Right cardiac atrium (tissue), 5 donors: Measurements from ENCODE around the gene VPS13D. TPM values are rescaled to one million over a fixed set of nuclear protein-coding genes. Genes with fewer than 3 reads are reported as not detected.
A peak's percentile ranks its signal among the peaks of the same experiment; 100 is the strongest.

ENCODE experiments used
- ATAC-seq, 2 donors: fragments of 200-7000 bp; cut with Tn5 transposase; one replicate each; pipeline versions ENCODE4 v1.8.0 to v1.9.1; 2020; ENCODE audit warnings: moderate library complexity in 2 of 2, mild to moderate bottlenecking in 1 of 2
- DNase-seq, 3 donors: peaks; one replicate each; pipeline ENCODE4 v3.0.0-alpha.2; 2020
- H3K27ac ChIP-seq: one replicate; pipeline ENCODE4 v1.5.1; 2013; ENCODE audit warnings: mild to moderate bottlenecking, low read length, control low read depth, moderate library complexity
- H3K27me3 ChIP-seq: one replicate; pipeline ENCODE4 v1.6.1; 2013; ENCODE audit not compliant: control insufficient read depth, insufficient read depth
- H3K4me1 ChIP-seq: one replicate; pipeline ENCODE4 v1.6.1; 2013; ENCODE audit warnings: low read length; ENCODE audit not compliant: control insufficient read depth, insufficient read depth
- H3K4me3 ChIP-seq: one replicate; pipeline ENCODE4 v1.5.1; 2013; ENCODE audit warnings: low read length, control low read depth
- H3K9me3 ChIP-seq: one replicate; pipeline ENCODE4 v1.6.1; 2013; ENCODE audit warnings: low read length; ENCODE audit not compliant: control insufficient read depth
- WGBS: extraction: QIAGEN DNeasy Blood & Tissue Kit; methylation state at CpG from one replicate; pipeline ENCODE4 v1.1.7; 2013; 5-methylcytosine and 5-hydroxymethylcytosine counted together
- intact Hi-C, 4 donors: fragments of 100-400 bp; cut with DNase I; formaldehyde crosslinking; loops; one replicate each; pipeline versions ENCODE4 v1.11.0 to v1.14.0; 2022 to 2023
- polyA plus RNA-seq: library from polyadenylated mRNA; stranded (reverse); fragments of 200-250 nt; gene quantifications from one replicate; pipeline ENCODE4 v1.2.3, GENCODE V29; 2013
- total RNA-seq, 4 donors: library from RNA; stranded (reverse); fragmentation: NEBNext Ultra II Directional; extraction: Animal tissue kit (Norgen Biotek cat#: 25700); gene quantifications; one replicate each; pipeline ENCODE4 v1.2.1, GENCODE V29; 2021
- donor health status: healthy with polysubstance abuse.
- donor health status: DM: no; HTN: yes; CAD: no.
- donor health status: DM: no; HTN: no; CAD: no.
- donor health status: DM: no; HTN: yes; CAD: no; lungs with severe emphysema.
- donor health status: DM: yes; HTN: yes; CAD: no.

VPS13D gene
- total and polyA plus RNA-seq, 5 donors, result 25.8 to 56.4 (median 54.8) TPM

GRCh38 chr1:12415038-12415466 is 185.2 kb downstream of the VPS13D start:
- Histone ChIP-seq H3K4me1 (no peaks in the 10 kb centered on the region), H3K27me3 (no peaks in the 10 kb centered on the region), H3K27ac (no peak overlapping the region), H3K9me3 (no peaks in the 10 kb centered on the region), H3K4me3 (no peak overlapping the region)
- DNase-seq (no peak), ATAC-seq (no peak)
- intact Hi-C loops, result no loop called here
- 75% methylated on average over 5 of the region's 5 CpGs for WGBS

- Histone ChIP-seq H3K9me3 (no peaks in the 10 kb centered on the region), H3K27ac (no peak overlapping the region), H3K4me3 (no peak overlapping the region), H3K4me1 (no peaks in the 10 kb centered on the region), H3K27me3 (no peaks in the 10 kb centered on the region)
- DNase-seq (no peak), ATAC-seq (no peak)
- intact Hi-C loops, result no loop called here
- WGBS, result 93% methylated on average over 1 of the region's 1 CpG
Observed at GRCh38 chr1:12416101-12416500, 186.3 kb downstream of the VPS13D start.

GRCh38 chr1:12416744-12417143 is 186.9 kb downstream of the VPS13D start:
- H3K27me3 ChIP-seq, result no peaks in the 10 kb centered on the region
- H3K4me1 ChIP-seq, result no peaks in the 10 kb centered on the region
- WGBS, result 88% methylated on average over 6 of the region's 6 CpGs
- H3K4me3 ChIP-seq, result no peak overlapping the region
- ATAC-seq, result no peak
- no peaks in the 10 kb centered on the region for H3K9me3 ChIP-seq
- no peak overlapping the region for H3K27ac ChIP-seq
- no peak for DNase-seq
- intact Hi-C loops, result no loop called here

GRCh38 chr1:12417389-12417788 is 187.6 kb downstream of the VPS13D start:
- H3K4me3 ChIP-seq, result no peak overlapping the region
- intact Hi-C loops, result no loop called here
- no peaks in the 10 kb centered on the region for H3K9me3 ChIP-seq
- 97% methylated on average over 7 of the region's 7 CpGs for WGBS
- no peak for DNase-seq
- no peak for ATAC-seq
- H3K27me3 ChIP-seq, result no peaks in the 10 kb centered on the region
- no peak overlapping the region for H3K27ac ChIP-seq
- H3K4me1 ChIP-seq, result no peaks in the 10 kb centered on the region

GRCh38 chr1:12420171-12420570 is 190.3 kb downstream of the VPS13D start:
- H3K4me3 ChIP-seq, result no peak overlapping the region
- H3K27me3 ChIP-seq, result no peaks in the 10 kb centered on the region
- intact Hi-C loops, result no loop called here
- WGBS, result 80% methylated on average over 2 of the region's 2 CpGs
- no peak overlapping the region for H3K27ac ChIP-seq
- no peaks in the 10 kb centered on the region for H3K9me3 ChIP-seq
- DNase-seq, result no peak
- ATAC-seq, result no peak
- peaks cover 7% of the 10 kb centered on the region for H3K4me1 ChIP-seq

GRCh38 chr1:12422488-12422887 is 192.7 kb downstream of the VPS13D start:
- Histone ChIP-seq H3K9me3 (no peaks in the 10 kb centered on the region), H3K4me1 (peaks cover 7% of the 10 kb centered on the region), H3K27ac (no peak overlapping the region), H3K27me3 (no peaks in the 10 kb centered on the region), H3K4me3 (no peak overlapping the region)
- intact Hi-C loops, result no loop called here
- ATAC-seq, result no peak
- DNase-seq, result no peak

- Histone ChIP-seq H3K27me3 (no peaks in the 10 kb centered on the region), H3K4me1 (peaks cover 7% of the 10 kb centered on the region), H3K9me3 (no peaks in the 10 kb centered on the region), H3K4me3 (no peak overlapping the region), H3K27ac (peak overlapping the region; percentile 80)
- intact Hi-C loops, result no loop called here
- DNase-seq, result no peak
- peak in 1 of 2 donors; percentile 53 for ATAC-seq
- 56% methylated on average over 3 of the region's 3 CpGs for WGBS
Observed at GRCh38 chr1:12424087-12424529, 194.3 kb downstream of the VPS13D start.

GRCh38 chr1:12424793-12425192 is 195.0 kb downstream of the VPS13D start:
- Histone ChIP-seq H3K4me1 (peaks cover 7% of the 10 kb centered on the region), H3K9me3 (no peaks in the 10 kb centered on the region), H3K27ac (no peak overlapping the region), H3K4me3 (no peak overlapping the region), H3K27me3 (no peaks in the 10 kb centered on the region)
- DNase-seq (no peak), ATAC-seq (no peak)
- intact Hi-C loops, result no loop called here

GRCh38 chr1:12426030-12426429 is 196.2 kb downstream of the VPS13D start:
- no peak for ATAC-seq
- Histone ChIP-seq H3K4me1 (peaks cover 7% of the 10 kb centered on the region), H3K9me3 (no peaks in the 10 kb centered on the region), H3K4me3 (no peak overlapping the region), H3K27me3 (no peaks in the 10 kb centered on the region), H3K27ac (no peak overlapping the region)
- intact Hi-C loops, result no loop called here
- 70% methylated on average over 3 of the region's 3 CpGs for WGBS
- no peak for DNase-seq

GRCh38 chr1:12428334-12428733 is 198.5 kb downstream of the VPS13D start:
- no peaks in the 10 kb centered on the region for H3K27me3 ChIP-seq
- intact Hi-C loops, result no loop called here
- peaks cover 12% of the 10 kb centered on the region for H3K4me1 ChIP-seq
- H3K9me3 ChIP-seq, result no peaks in the 10 kb centered on the region
- DNase-seq (no peak), ATAC-seq (no peak)
- H3K4me3 ChIP-seq, result no peak overlapping the region
- WGBS, result 89% methylated on average over 4 of the region's 4 CpGs
- H3K27ac ChIP-seq, result no peak overlapping the region

- no peak for ATAC-seq
- no peaks in the 10 kb centered on the region for H3K27me3 ChIP-seq
- H3K9me3 ChIP-seq, result no peaks in the 10 kb centered on the region
- no peak overlapping the region for H3K27ac ChIP-seq
- H3K4me3 ChIP-seq, result no peak overlapping the region
- WGBS, result 86% methylated on average over 4 of the region's 4 CpGs
- intact Hi-C loops, result no loop called here
- DNase-seq, result no peak
- peaks cover 6% of the 10 kb centered on the region for H3K4me1 ChIP-seq
Observed at GRCh38 chr1:12430525-12430924, 200.7 kb downstream of the VPS13D start.

- Histone ChIP-seq H3K27ac (peak overlapping the region; percentile 74), H3K27me3 (no peaks in the 10 kb centered on the region), H3K4me1 (peaks cover 8% of the 10 kb centered on the region), H3K9me3 (no peaks in the 10 kb centered on the region), H3K4me3 (no peak overlapping the region)
- intact Hi-C loops, result no loop called here
- no peak for ATAC-seq
- DNase-seq, result peak in 2 of 3 donors; percentile 54 to 58
- 72% methylated on average over 6 of the region's 6 CpGs for WGBS
Observed at GRCh38 chr1:12432897-12433296, 203.1 kb downstream of the VPS13D start.
